Smooth muscle cell (in vitro differentiated cells): ENCODE results near the gene MOB3A. TPM values are rescaled to one million over a fixed set of nuclear protein-coding genes. Genes with fewer than 3 reads are reported as not detected.

ENCODE experiments used
- DNase-seq: peaks from one replicate; lab custom pipeline; 2025; ENCODE audit not compliant: unreplicated experiment; lab: John Stamatoyannopoulos, UW
- H2AFZ ChIP-seq: fragments of 200-600 bp; sonication (generic); 2 replicates; pipeline ENCODE4 v1.6.0; 2016; ENCODE audit warnings: antibody characterized with exemption, low read depth, mild to moderate bottlenecking
- H3F3A ChIP-seq: fragments of 200-600 bp; sonication (generic); 2 replicates; pipeline ENCODE4 v1.6.0; 2017; ENCODE audit warnings: antibody characterized with exemption, low read depth
- H3K27ac ChIP-seq: fragments of 200-600 bp; sonication (generic); 2 replicates; pipeline ENCODE4 v1.5.1; 2016; ENCODE audit warnings: low read depth, mild to moderate bottlenecking
- H3K27me3 ChIP-seq: fragments of 200-600 bp; sonication (generic); 2 replicates; pipeline ENCODE4 v1.6.1; 2016; ENCODE audit warnings: low read depth, mild to moderate bottlenecking
- H3K36me3 ChIP-seq: fragments of 200-600 bp; sonication (generic); 2 replicates; pipeline ENCODE4 v1.5.1; 2016; ENCODE audit warnings: low read depth
- H3K4me1 ChIP-seq: fragments of 200-600 bp; sonication (generic); 2 replicates; pipeline ENCODE4 v1.5.1; 2016; ENCODE audit warnings: low read depth
- H3K4me2 ChIP-seq: fragments of 200-600 bp; sonication (generic); 2 replicates; pipeline ENCODE4 v1.6.0; 2016; ENCODE audit warnings: mild to moderate bottlenecking
- H3K4me3 ChIP-seq: fragments of 200-600 bp; sonication (generic); 2 replicates; pipeline ENCODE4 v1.5.1; 2016; ENCODE audit warnings: mild to moderate bottlenecking
- H3K79me2 ChIP-seq: fragments of 200-600 bp; sonication (generic); 2 replicates; pipeline ENCODE4 v1.6.0; 2016; ENCODE audit warnings: low read depth, mild to moderate bottlenecking
- H3K9ac ChIP-seq: fragments of 200-600 bp; sonication (generic); 2 replicates; pipeline ENCODE4 v1.6.0; 2016; ENCODE audit warnings: low read depth
- H3K9me3 ChIP-seq: fragments of 200-600 bp; sonication (generic); replicated peaks from 2 replicates; pipeline ENCODE4 v1.5.1; 2016; ENCODE audit warnings: low read depth
- H4K20me1 ChIP-seq: fragments of 200-600 bp; sonication (generic); 2 replicates; pipeline ENCODE4 v1.6.0; 2016; ENCODE audit warnings: low read depth
- CTCF ChIP-seq: fragments of 200-600 bp; sonication (generic); IDR thresholded peaks from 2 replicates; pipeline ENCODE4 v1.5.1; 2017; ENCODE audit warnings: borderline replicate concordance, mild to moderate bottlenecking, antibody characterized with exemption; ENCODE audit not compliant: insufficient read depth, poor library complexity, severe bottlenecking
- WGBS: methylation state at CpG from one replicate; pipeline ENCODE4 v1.1.7; 2016; ENCODE audit warnings: low lambda C conversion rate; 5-methylcytosine and 5-hydroxymethylcytosine counted together
- polyA plus RNA-seq: library from polyadenylated mRNA; unstranded; fragments of >200 nt; fragmentation: Nextera tagmentation; extraction: Ambion mirVana; gene quantifications from 2 replicates; pipeline ENCODE4 v1.2.1, GENCODE V29; 2016
- total RNA-seq: library from RNA; depleted of rRNA; stranded (reverse); fragments of >200 nt; gene quantifications from 2 replicates; pipeline ENCODE4 v1.2.3, GENCODE V29; 2014

Gene MOB3A
- total and polyA plus RNA-seq, 2 experiments from 2014 or later, result 11.2 to 23.8 TPM

DNA sequence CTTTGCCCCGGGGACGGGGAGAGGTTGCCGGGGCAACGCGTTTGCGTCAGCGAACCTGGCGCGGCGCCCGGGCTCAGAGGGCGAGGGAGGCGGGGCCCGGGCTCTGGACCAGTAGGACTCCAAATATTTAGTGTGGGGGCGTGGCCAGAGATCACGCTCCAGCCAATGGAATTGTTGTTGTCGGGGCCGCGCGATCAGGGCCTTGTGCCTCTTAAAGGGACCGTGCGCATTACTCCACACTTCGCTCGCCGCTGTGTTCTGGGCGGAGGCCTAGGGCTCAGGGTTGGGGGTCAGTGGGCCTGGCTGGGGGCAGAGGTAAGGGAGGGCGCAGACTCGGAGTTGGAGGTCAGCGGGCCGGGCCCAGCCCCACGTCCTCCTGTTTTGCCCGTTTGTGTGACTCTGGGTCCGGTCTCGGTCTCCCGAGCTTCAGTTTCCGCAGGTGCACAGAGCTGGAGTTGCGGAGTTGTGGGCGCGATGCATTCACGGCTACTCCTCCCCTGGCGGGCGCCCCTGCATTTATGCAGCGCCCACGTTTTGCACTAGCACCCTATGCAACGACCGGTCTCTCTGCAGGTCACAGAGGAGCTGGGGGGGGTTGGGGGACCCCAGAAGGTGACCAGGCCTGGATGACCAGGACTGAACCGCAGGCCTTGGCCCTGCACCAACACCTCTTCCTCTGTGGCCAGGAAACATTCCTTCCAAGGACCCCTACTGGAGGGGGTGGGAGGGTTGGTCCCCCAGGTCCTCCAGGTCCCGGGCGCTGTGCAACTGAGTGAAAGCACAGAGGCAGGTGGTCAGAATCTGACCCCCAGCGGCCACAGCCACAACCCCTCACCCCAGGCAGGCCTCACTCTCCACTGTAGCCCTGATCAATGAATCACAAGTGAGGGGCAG, 34.4 kb downstream of the MOB3A start:
- peak overlapping the region; percentile 98 for H3K9ac ChIP-seq
- peak overlapping the region; percentile 72 for H3K4me3 ChIP-seq
- peak; percentile 96 for DNase-seq
- H4K20me1 ChIP-seq, result no peaks in the 10 kb centered on the region
- no peaks in the 10 kb centered on the region for H3K79me2 ChIP-seq
- 10% methylated on average over 42 of the region's 50 CpGs for WGBS
- H3K36me3 ChIP-seq, result no peaks in the 10 kb centered on the region
- peak overlapping the region; percentile 89 for H3K4me2 ChIP-seq
- peak overlapping the region; percentile 98 for H3K27ac ChIP-seq
- no peak for TF ChIP-seq CTCF
- peak overlapping the region; percentile 9 for H2AFZ ChIP-seq
- H3K27me3 ChIP-seq, result no peaks in the 10 kb centered on the region
- peaks cover 8% of the 10 kb centered on the region for H3F3A ChIP-seq
- H3K4me1 ChIP-seq, result peaks cover 23% of the 10 kb centered on the region
- no peaks in the 10 kb centered on the region for H3K9me3 ChIP-seq

DNA sequence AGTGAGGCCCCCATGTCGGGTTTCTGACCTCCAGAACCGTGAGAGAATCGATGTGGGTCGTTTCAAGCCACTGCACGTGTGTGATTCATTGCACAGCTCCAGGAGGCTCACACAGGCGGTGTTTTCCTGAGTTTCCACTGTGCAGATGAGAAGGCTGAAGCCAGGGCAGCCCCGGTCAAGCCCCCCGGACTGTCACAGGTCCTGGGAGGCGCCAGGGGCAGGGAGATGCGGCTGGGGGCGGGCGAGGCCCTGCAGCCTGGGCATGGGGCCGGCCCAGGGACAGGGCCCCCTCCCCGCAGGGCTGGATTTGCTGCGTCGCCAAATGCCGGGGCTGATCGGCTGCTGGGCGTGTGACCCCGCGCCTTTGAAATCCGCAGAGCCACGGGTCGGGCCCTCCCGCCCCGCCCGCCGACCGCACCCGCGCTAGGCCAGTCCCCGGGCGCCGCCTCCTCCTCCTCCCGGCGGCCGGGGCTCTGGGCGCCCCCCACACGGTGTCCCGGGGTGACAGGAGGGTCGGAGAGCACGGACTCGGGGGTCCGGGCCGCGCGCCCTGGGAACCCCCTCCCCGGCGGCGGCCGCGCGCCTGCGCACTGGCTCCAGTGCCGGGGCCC, 35.1 kb downstream of the MOB3A start:
- Histone ChIP-seq H3K36me3 (no peaks in the 10 kb centered on the region), H3K27ac (peak overlapping the region; percentile 98), H3K9ac (peak overlapping the region; percentile 98), H3K9me3 (no peaks in the 10 kb centered on the region), H2AFZ (no peak overlapping the region), H3K79me2 (no peaks in the 10 kb centered on the region), H3K27me3 (no peaks in the 10 kb centered on the region), H3K4me1 (peaks cover 23% of the 10 kb centered on the region), H3F3A (peaks cover 8% of the 10 kb centered on the region), H4K20me1 (no peaks in the 10 kb centered on the region), H3K4me3 (peak overlapping the region; percentile 72), H3K4me2 (peak overlapping the region; percentile 89)
- peak; percentile 92 for DNase-seq
- no peak for TF ChIP-seq CTCF
- 4% methylated on average over 13 of the region's 55 CpGs for WGBS

DNA sequence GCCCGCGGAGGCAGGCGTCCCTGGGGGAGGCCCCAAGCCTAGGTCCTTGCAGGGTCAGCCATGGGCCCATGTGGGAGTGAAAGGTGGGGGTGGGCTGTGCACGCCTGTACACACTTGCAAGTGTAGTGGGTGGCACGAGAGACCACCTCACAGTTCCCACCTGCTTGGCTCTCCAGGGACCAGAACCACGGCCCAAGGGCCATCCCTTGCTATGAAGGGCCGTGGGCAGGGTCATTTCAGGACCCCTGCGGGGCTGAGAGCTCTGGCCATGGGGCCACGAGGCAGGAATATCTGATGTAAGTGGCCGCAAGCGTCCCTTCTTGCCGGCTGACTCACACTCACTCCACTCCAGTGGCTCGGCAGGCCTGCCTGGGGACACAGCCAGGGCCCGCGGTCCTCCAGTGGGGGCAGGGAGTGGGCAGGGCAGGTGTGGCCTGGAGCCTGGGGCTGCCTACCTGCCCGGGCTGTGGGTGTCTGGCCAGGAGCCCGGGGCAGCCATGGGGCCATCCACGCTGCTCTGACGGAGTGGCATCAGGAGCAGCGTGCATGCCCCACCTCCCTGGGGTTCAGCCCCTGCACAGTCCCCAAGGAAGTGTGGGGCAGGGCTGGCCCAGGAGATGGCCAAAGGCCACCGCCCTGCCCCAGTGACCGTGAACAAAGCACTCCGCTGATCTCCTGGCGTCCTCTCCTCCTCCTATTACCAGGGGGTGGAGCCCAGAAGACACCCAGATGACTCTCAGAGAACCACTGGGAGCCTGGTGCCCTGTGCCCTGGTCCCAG, 36.5 kb downstream of the MOB3A start:
- Histone ChIP-seq H3K79me2 (no peaks in the 10 kb centered on the region), H3K9ac (peak overlapping the region; percentile 98), H3K4me2 (peak overlapping the region; percentile 89), H3K36me3 (no peaks in the 10 kb centered on the region), H3K27ac (peak overlapping the region; percentile 98), H3K27me3 (no peaks in the 10 kb centered on the region), H3K4me1 (peaks cover 23% of the 10 kb centered on the region), H3K9me3 (no peaks in the 10 kb centered on the region), H2AFZ (no peak overlapping the region), H3K4me3 (peak overlapping the region; percentile 72), H4K20me1 (no peaks in the 10 kb centered on the region), H3F3A (peaks cover 8% of the 10 kb centered on the region)
- no peak for TF ChIP-seq CTCF
- DNase-seq, result peak; percentile 38
- 27% methylated on average over 24 of the region's 24 CpGs for WGBS
